DND-41 (cell line): Measurements from ENCODE around the gene MT3.

Source experiments
- ATAC-seq: fragments of 200-7000 bp; cut with Tn5 transposase; 3 replicates; pipeline ENCODE4 v1.9.1; 2021; ENCODE audit warnings: low read depth; ENCODE audit not compliant: insufficient read depth
- DNase-seq: peaks from one replicate; pipeline ENCODE4 v3.0.0-alpha.2; 2020
- H2AFZ ChIP-seq: 2 replicates; pipeline ENCODE4 v1.6.0; 2012; ENCODE audit warnings: low read depth, low read length
- H3K27ac ChIP-seq: 2 replicates; pipeline ENCODE4 v1.5.1; 2012; ENCODE audit warnings: low read length, inconsistent platforms
- H3K27me3 ChIP-seq: fragments of 200-600 bp; sonication (generic); 2 replicates; pipeline ENCODE4 v1.6.0; 2012; ENCODE audit warnings: low read length, mild to moderate bottlenecking, inconsistent platforms; ENCODE audit not compliant: insufficient read depth, poor library complexity
- H3K36me3 ChIP-seq: 2 replicates; pipeline ENCODE4 v1.5.1; 2012; ENCODE audit warnings: low read length, inconsistent platforms; ENCODE audit not compliant: insufficient read depth
- H3K4me1 ChIP-seq: 2 replicates; pipeline ENCODE4 v1.5.1; 2012; ENCODE audit warnings: mild to moderate bottlenecking, low read length; ENCODE audit not compliant: insufficient read depth
- H3K4me2 ChIP-seq: 2 replicates; pipeline ENCODE4 v1.6.0; 2012; ENCODE audit warnings: mild to moderate bottlenecking, moderate library complexity, low read length, inconsistent platforms; ENCODE audit not compliant: insufficient read depth
- H3K4me3 ChIP-seq, 2 experiments: fragments of 200-600 bp in 1 of 2; shearing (Covaris generic) in 1 of 2; 2 replicates each; pipeline ENCODE4 v1.5.1; 2012 to 2016; ENCODE audit warnings: inconsistent platforms in 2 of 2, low read length in 2 of 2, mild to moderate bottlenecking in 2 of 2, low read depth in 1 of 2, moderate library complexity in 1 of 2
- H3K79me2 ChIP-seq: 2 replicates; pipeline ENCODE4 v1.6.0; 2012; ENCODE audit warnings: low read length, inconsistent platforms; ENCODE audit not compliant: insufficient read depth
- H3K9ac ChIP-seq: 2 replicates; pipeline ENCODE4 v1.6.0; 2012; ENCODE audit warnings: low read depth, mild to moderate bottlenecking, inconsistent platforms, low read length, moderate library complexity
- H3K9me3 ChIP-seq: 2 replicates; pipeline ENCODE4 v1.5.1; 2012; ENCODE audit warnings: low read length, moderate library complexity, mild to moderate bottlenecking, inconsistent platforms; ENCODE audit not compliant: insufficient read depth, severe bottlenecking
- H4K20me1 ChIP-seq: 2 replicates; pipeline ENCODE4 v1.6.0; 2012; ENCODE audit warnings: low read length; ENCODE audit not compliant: insufficient read depth
- CTCF ChIP-seq: IDR thresholded peaks from 2 replicates; pipeline ENCODE4 v1.5.1; 2012; ENCODE audit warnings: borderline replicate concordance, low read length, moderate library complexity, mild to moderate bottlenecking; ENCODE audit not compliant: poor library complexity, severe bottlenecking; ENCODE audit errors: extremely low read depth
- EZH2 ChIP-seq: IDR thresholded peaks from 3 replicates; pipeline ENCODE4 v1.6.1; 2012; ENCODE audit warnings: borderline replicate concordance, low read depth, mild to moderate bottlenecking, moderate library complexity, low read length, inconsistent platforms; ENCODE audit not compliant: severe bottlenecking

Gene MT3

DNA sequence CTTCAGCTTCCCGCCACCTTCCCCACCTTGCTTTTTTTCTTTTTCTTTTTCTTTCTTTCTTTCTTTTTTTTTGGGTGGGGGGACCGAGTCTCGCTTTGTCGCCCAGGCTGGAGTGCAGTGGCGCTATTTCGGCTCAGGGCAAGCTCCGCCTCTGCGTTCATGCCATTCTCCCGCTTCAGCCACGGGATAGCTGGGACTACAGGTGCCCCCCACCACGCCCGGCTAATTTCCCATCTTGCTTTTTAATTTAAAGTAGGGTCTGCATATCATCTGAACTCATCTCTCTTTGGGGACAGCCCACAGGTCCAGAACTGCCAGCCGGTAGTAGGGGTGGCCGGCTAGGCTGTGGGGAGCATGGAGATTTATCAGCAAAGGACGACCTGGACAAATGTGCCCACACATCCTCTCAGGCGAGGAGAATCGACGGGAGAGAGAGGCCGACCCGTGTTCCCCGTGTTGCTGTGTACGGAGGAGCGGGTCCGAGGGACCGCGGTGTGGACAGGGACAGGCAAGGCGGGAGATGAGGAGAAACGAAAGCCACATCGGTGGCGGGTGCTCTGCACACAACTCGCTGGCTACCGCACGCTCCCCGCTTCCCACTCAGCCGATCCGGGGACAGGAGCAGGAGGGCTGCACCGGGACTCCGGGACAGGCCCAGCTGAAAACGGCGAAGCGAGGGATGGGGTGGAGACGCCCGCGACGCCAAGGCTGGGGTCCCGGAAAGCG is 45.5 kb downstream of the MT3 start:
- peaks cover 25% of the 10 kb centered on the region for H3K27me3 ChIP-seq
- ATAC-seq (no peak), DNase-seq (no peak)
- H3K27ac ChIP-seq = no peak overlapping the region
- H3K4me2 ChIP-seq = no peak overlapping the region
- H3K9ac ChIP-seq = no peak overlapping the region
- H4K20me1 ChIP-seq = no peaks in the 10 kb centered on the region
- H3K79me2 ChIP-seq = no peaks in the 10 kb centered on the region
- no peak overlapping the region for H2AFZ ChIP-seq
- H3K36me3 ChIP-seq = no peaks in the 10 kb centered on the region
- no peak overlapping the region for H3K4me3 ChIP-seq
- no peaks in the 10 kb centered on the region for H3K4me1 ChIP-seq
- TF ChIP-seq CTCF = no peak
- TF ChIP-seq EZH2 = no peak
- no peaks in the 10 kb centered on the region for H3K9me3 ChIP-seq

DNA sequence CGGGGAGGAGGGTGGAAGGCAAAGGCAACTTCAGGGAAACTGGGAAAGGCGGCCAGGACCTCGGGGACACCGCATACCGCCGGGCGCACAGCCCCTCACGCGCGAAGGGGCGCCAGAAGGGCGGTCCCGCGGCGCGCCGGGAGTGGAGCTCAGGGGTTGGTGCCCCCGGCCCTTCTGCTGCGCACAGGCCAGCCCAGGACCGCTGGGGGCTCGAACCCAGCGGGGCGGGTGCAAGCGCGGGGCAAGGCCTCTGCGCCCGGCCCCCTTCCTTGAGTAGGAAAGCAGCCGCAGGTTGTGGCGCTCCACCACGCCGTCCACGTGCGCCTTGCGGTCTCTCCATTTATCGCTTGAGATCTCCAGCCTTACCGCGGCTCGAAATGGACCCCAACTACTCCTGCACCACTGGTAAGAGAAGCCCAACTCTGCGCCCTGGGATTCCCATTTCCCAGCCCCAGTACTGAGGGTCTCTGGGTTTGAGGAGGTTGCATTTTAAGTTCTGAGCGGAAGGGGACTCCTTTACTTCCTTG is 46.2 kb downstream of the MT3 start:
- no peak for ATAC-seq
- no peak for DNase-seq
- TF ChIP-seq EZH2 (no peak), CTCF (no peak)
- H4K20me1 ChIP-seq = no peaks in the 10 kb centered on the region
- no peaks in the 10 kb centered on the region for H3K4me1 ChIP-seq
- no peaks in the 10 kb centered on the region for H3K79me2 ChIP-seq
- no peak overlapping the region for H2AFZ ChIP-seq
- H3K27ac ChIP-seq = no peak overlapping the region
- peaks cover 25% of the 10 kb centered on the region for H3K27me3 ChIP-seq
- no peak overlapping the region for H3K9ac ChIP-seq
- H3K36me3 ChIP-seq = no peaks in the 10 kb centered on the region
- H3K4me2 ChIP-seq = no peak overlapping the region
- no peak overlapping the region for H3K4me3 ChIP-seq
- no peaks in the 10 kb centered on the region for H3K9me3 ChIP-seq

GRCh38 chr16:56636616-56637413 is 47.5 kb downstream of the MT3 start:
- Histone ChIP-seq H3K27ac (no peak overlapping the region), H3K36me3 (no peaks in the 10 kb centered on the region), H3K79me2 (no peaks in the 10 kb centered on the region), H2AFZ (no peak overlapping the region), H3K9me3 (no peaks in the 10 kb centered on the region), H3K4me2 (no peak overlapping the region), H3K27me3 (peaks cover 33% of the 10 kb centered on the region), H3K9ac (no peak overlapping the region), H3K4me1 (no peaks in the 10 kb centered on the region), H3K4me3 (no peak overlapping the region), H4K20me1 (no peaks in the 10 kb centered on the region)
- ATAC-seq = no peak
- TF ChIP-seq EZH2 (no peak), CTCF (no peak)
- no peak for DNase-seq
